SH-SY5Y (cell line): ENCODE results near the gene DZANK1.

Experiments used
- GATA2 ChIP-seq: IDR thresholded peaks from 2 replicates; pipeline ENCODE4 v1.6.1; 2011; ENCODE audit warnings: mild to moderate bottlenecking, low read depth, low read length
- GATA3 ChIP-seq: IDR thresholded peaks from 2 replicates; pipeline ENCODE4 v1.6.1; 2011; ENCODE audit warnings: low read depth, mild to moderate bottlenecking, low read length, moderate library complexity

Gene DZANK1

DNA sequence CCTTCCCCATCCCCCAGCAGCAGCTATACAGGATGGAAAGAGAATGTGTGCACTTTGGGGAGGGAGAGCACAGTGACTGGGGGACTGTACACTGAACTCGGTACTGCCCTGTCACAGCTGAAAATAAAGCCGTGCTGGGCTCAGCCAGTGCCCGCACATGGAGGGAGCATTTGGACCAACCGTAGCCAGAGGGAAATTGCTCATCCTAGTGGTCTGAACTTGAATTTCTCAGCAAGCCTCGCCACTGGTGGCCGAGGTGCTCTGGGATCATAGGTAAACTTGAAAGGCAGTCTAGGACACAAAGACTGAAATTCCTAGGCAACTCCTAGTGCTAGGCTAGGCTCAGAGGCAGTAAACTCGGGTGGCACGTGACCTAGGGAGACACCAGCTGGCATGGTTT is 61.0 kb downstream of the DZANK1 start:
- no peak for TF ChIP-seq GATA2
- TF ChIP-seq GATA3, result no peak

DNA sequence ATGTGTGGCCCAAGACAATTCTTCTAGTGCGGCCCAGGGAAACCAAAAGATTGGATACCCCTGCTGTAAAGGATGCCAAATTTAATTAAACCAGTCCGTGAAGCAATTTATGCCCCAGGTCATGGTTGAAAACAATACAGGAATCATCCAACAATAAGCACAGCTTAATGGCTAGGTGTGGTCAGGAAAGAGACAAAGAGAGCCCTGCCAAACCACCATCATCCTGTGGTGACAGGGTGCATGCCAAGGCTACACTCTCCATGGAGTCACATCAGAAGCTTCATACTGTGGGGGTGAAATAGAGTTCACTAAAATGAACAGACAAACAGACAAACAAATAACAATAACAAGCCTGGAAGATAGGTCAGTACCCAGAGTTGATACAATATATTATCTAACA is 62.7 kb downstream of the DZANK1 start:
- TF ChIP-seq GATA3 (no peak), GATA2 (no peak)

DNA sequence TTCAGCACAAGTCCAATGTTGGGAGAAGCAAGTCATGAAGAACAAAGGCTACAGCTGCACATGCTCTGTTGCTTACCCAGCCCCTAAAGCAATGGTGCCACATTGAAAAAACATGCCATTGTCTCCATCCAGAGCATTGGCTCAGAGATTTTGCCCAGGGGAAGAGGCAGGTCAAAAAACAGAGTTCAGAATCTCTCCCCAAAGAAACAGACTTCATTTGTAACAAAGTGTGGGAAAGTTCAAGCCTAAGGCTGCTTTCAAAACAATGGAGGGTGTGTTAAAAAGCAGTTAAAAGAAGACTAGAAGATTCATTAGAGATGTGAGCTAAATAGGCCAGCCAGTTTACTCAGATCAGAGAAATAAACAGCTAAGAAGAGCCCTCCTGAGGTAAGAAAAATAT is 63.6 kb downstream of the DZANK1 start:
- TF ChIP-seq GATA3, result no peak
- no peak for TF ChIP-seq GATA2

DNA sequence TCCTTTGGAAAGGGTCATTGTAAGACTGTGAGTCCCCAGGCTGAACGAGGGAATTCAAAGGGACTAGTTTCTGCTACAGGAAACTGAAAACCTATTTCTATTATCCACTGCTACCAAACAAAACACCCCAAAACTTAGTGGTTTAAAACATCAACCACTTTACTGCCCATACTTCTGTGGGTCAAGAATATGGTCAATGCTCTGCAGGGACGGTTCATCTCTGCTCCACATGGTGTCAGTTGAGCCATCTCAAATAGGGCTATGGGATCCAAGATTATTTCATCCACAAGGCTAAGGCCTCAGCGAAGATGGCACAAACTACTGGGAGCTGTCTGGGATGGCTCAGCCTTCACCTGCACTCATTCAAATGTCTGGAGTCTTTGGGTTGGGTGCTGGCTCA is 65.5 kb downstream of the DZANK1 start:
- no peak for TF ChIP-seq GATA2
- no peak for TF ChIP-seq GATA3

DNA sequence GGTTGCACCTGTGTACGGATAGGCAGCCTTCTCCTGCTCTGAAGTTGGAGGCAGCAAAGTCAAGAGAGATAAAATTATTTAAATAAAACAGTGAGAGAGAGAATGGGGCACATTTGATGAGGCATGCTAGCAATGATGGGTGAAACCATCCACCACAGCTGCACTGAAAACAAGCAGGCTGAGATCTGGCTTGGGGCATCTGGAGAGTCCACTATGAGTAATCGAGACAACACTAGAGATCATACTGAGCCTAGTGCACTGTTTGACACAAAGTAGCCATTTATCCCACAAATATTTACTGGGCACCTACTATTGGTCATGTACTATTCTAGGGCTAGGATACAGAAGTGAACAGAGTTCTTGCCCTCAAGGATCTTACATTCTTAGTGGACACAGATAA is 66.4 kb downstream of the DZANK1 start:
- no peak for TF ChIP-seq GATA3
- TF ChIP-seq GATA2, result no peak

DNA sequence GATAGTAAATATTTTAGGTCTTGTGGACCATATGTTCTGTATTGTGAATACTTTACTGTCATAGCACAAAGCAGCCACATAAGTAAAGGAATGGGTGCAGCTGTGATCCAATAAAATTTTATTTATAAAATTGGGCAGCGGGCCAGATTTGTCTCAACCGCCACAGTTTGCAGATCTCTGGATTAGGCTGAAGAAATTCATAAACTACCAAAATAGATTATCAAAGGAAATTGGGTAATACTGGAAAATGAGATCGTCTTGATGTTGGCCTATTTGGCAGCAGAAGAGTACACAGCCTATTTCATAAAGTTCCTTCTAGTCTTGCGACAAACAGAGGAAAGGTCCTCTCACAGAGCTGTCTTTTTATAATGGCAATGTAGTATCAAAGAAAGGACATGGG is 69.8 kb downstream of the DZANK1 start:
- no peak for TF ChIP-seq GATA2
- no peak for TF ChIP-seq GATA3

DNA sequence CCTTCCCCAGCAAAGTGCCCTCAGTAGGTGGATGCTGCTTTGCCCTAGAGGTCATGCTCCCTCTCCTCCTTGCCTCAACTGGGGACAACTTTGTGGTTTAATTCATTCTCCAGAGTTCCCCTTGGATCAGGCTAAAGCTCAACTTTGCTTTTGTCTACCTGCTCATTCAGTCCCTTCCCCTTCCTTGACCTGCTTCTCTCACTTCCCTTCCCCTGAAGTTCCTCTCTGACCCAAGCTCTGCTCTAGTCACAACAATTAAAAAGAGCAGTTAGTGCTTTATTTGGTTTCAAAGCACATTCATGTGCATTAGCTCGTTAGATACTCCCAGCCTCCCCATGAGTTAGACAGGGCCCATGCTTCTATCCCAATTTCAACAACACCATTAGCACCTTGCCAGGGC is 71.3 kb downstream of the DZANK1 start:
- no peak for TF ChIP-seq GATA2
- no peak for TF ChIP-seq GATA3

DNA sequence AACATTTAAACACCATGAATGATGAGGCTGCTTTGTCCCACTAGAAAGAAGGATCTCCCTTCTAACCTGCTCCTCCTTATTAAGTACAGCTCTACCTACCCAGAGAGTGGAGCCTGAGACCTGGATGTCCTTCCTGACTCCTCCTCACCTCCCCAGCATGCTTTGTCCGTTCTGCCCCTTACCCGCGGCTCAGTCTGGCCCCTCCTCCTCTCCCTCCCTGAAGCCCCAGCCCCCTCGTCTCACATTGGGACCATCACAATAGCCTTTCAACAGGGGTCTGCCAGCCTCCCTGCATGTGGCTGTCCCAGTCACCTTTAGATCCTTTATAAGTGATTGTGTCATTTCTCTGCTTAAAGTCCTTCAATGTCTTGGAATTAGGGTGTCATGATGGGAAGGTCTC is 72.5 kb downstream of the DZANK1 start:
- TF ChIP-seq GATA2 (no peak), GATA3 (no peak)

DNA sequence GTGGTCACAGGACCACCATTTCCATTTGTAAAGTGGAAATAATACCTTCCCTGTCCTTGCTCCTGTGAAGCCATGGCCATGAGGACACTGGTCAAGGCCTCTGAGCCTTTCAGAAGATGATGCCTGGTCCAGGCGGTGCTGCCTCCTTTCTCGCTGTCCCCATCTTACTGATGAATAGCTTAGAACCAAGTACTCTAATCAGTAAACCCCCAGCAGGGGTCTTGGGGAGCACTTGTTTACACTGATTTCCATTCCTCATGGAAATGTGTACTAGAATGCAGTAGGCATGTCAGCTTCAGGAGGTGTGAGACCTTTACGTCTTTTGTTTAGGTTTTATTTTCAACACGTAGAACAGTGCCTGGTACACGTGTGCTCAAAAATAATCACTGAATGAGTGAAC is 75.1 kb downstream of the DZANK1 start:
- no peak for TF ChIP-seq GATA3
- no peak for TF ChIP-seq GATA2

DNA sequence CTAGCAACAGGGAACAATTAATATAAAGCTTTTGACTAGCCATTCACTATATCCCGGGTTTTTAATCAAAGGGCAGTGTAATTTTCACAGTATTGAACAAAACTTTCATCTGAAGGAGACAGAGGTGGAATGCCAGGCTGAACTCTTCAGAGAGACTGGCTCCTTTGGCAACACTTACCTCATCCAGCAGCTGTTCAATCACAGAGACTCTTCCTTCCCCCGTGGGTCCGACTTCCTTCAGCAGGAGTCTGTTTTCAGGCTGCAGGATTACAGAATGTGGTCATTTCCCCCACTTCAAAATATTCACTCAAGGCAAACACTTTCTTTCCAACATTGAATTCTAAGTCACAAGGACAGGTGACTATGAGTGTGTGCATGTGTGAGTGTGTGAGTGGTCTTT is 76.6 kb downstream of the DZANK1 start:
- no peak for TF ChIP-seq GATA2
- TF ChIP-seq GATA3, result no peak

DNA sequence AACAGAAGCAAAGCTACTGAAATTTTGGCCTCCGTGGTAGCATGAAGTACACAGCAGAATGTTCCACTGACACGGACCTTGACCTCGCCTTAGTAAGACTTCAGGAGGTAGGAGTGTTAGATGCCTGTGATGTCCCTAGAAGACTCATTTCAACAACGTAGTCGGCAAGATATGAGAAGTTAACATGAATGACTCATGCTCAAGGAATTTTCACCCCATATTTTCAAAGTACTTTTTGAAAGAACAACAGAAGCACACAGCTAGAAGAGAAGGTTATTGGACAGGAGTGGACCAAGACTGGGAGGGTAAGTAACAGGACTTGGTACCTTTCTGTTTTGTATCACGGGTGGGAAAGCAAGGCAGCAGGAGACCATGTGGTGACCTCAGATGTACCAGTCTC is 78.0 kb downstream of the DZANK1 start:
- no peak for TF ChIP-seq GATA3
- TF ChIP-seq GATA2, result no peak

DNA sequence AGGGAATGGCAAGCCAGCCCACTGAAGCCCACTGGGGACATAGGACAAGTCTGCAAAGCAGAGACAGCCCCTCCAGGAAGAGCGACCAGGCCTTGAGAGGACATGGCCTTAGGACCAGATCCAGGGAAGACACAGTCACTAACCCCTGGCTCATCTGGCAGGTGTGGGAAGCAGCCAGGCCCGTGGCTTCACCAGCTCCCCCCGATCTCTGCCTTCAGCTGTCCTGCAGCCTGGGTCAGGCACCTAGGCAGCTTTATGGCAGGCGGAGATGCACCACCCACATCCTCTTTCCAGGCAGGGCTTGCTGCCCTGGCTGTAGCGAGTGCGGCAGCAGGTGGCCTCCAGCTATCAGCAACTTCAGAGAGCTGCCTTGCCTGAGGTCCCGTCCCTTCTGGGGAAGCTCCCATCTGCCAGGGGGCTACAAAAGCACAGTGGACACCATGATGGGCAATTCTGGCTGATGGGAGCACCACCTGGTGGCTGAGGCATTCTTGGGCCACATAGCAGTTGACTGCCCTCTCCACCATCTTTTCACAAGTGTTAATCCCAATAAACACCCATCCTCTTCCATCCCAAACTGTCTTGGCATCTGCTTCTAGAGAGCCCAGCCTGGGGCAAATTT is 85.8 kb downstream of the DZANK1 start:
- TF ChIP-seq GATA3 (no peak), GATA2 (no peak)

DNA sequence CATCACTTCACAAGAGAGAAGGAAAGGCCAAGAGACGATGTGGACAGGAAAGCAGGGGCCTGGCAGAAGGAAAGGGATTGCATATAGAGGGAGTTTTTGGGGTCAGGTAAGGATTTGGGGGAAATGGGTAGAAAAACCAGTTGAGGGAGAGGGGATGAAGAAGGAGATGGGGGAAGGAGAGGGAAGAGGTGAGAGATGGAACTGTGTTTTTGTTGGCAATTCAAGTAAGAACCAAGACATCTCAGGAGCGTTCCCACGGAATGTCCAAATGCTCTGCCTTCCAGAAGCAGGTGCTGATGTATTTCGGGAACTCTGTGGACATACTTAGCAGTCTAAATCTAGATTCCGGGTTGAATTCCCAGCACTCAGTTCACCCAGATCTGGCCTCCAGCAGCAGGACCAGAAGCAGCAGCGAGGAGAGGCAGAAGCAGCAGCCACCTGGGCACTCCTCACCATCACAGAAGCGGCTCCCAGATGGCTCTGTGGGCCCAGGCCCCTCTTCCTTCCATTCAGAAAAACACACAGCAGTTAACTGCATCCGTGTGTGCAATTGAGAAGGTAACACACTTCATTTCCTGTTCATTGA is 88.8 kb downstream of the DZANK1 start:
- TF ChIP-seq GATA2, result no peak
- TF ChIP-seq GATA3, result no peak

DNA sequence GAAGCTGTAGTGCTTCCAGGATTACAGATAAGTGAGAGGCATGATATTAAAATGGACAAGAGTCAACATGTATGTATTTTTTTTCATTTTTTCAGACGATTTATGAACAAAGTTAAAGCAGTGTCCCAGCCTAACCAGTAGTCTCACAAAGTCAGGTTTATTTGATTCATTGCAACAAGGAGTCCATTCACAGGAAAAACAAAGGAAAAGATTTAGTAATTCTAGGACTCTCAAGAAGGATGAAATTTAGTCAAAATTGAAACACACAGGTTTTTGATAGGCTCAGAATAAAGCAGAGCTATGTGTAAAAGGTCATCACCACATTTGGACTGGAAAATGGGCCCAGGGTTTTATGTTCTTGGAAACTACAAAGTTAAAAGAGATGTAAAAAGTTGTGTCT is 94.5 kb downstream of the DZANK1 start:
- TF ChIP-seq GATA2 (no peak), GATA3 (no peak)

DNA sequence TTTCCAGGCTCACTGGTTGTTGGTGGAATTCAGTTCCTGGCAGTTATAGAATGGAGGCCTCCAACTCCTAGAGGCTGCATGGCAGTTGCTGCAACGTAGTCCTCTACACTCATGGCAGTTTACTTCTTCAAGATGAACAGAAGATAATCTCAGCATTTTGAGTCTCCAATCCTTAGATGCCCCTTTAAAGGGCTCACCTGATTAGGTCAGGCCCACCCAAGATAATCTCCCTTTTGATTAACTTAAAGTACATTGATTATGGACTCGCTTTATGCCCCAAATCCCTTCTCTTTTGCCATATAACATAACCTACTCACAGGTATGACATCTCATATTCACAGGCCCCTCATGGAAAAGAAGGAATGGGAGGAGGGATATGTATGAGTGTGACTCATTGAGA is 102.1 kb downstream of the DZANK1 start:
- no peak for TF ChIP-seq GATA2
- TF ChIP-seq GATA3, result no peak

DNA sequence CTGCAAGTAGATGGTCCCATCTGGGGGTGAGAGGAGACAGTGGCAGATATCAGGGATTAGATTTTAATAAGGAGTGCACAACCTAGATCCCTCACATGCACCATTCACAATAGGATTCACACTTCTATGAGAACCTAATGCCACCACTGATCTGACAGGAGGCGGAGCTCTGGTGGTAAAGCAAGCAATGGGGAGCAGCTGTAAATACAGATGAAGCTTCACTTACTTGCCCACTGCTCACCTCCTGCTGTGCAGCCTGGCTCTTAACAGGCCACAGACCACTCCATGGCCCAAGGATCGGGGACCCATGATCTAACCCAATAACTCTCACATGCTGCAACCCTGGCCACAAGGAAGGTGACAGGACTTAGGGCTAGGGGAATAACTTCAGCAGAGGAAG is 103.1 kb downstream of the DZANK1 start:
- TF ChIP-seq GATA3 (no peak), GATA2 (no peak)
